GM10266 (cell line): Measurements from ENCODE around the gene CTDSPL.

Experiments
- DNase-seq: peaks from one replicate; pipeline ENCODE4 v3.0.0; 2012; ENCODE audit errors: extremely low spot score
- TF ChIP-seq, protein P1 (sequence below): IDR thresholded peaks from 2 replicates; pipeline ENCODE4 v1.5.1; 2012; ENCODE audit warnings: mild to moderate bottlenecking, low read depth; ENCODE audit not compliant: control insufficient read depth, insufficient read depth; ENCODE audit errors: missing control alignments

The CTDSPL gene

GRCh38 chr3:37905987-37906674 is 44.5 kb downstream of the CTDSPL start:
- TF ChIP-seq, protein P1, sequence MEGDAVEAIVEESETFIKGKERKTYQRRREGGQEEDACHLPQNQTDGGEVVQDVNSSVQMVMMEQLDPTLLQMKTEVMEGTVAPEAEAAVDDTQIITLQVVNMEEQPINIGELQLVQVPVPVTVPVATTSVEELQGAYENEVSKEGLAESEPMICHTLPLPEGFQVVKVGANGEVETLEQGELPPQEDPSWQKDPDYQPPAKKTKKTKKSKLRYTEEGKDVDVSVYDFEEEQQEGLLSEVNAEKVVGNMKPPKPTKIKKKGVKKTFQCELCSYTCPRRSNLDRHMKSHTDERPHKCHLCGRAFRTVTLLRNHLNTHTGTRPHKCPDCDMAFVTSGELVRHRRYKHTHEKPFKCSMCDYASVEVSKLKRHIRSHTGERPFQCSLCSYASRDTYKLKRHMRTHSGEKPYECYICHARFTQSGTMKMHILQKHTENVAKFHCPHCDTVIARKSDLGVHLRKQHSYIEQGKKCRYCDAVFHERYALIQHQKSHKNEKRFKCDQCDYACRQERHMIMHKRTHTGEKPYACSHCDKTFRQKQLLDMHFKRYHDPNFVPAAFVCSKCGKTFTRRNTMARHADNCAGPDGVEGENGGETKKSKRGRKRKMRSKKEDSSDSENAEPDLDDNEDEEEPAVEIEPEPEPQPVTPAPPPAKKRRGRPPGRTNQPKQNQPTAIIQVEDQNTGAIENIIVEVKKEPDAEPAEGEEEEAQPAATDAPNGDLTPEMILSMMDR, result no peak
- no peak for DNase-seq

DNA sequence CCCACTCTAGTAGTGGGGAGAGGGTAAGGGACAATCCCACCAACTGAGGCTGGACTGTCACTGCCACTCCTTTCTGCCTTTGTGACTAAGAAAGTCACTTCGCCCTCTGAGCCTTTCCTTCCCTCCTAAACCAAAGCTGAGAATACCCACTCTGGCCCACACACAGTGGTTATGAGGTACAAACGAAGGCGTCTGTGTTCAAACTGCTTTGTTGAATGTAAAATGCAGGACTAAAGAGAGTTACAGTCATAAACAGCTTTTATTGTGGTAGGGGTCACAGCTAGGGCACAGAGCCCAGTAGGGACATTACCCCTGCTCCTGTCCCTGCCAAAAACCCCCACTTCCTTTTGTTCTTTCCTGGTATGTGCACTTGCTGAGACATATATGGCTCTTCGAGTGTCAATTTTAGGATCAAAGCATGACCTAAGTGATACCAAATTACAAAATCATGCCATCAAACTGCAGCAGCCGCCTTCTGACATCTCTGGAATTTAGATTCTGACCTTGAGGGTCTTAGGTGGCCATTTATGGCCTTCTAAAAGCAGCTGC is 45.1 kb downstream of the CTDSPL start:
- no peak for DNase-seq
- TF ChIP-seq, protein P1, result no peak

DNA sequence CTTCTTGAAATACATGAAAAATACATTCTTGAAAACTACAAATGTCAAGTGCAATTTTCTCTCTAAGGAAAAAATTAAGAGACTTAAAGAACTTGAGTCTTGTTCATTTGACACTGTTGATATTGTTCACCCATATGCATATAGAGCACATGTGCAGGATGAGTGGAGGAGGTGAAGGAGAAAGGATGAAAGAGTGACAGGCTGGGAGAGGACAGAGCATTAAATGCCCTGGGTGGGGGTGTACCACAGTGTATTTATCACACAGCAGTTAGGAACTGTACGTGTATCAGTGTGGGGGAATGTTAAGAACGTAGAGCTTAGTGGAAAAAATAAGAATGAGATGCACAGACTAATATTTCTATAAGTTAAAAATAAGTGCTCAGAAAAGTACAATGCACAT is 45.7 kb downstream of the CTDSPL start:
- DNase-seq, result no peak
- TF ChIP-seq, protein P1, result no peak

GRCh38 chr3:37907906-37908305 is 46.2 kb downstream of the CTDSPL start:
- TF ChIP-seq, protein P1, result no peak
- peak; percentile 52 for DNase-seq

- TF ChIP-seq, protein P1, result no peak
- DNase-seq, result no peak
Measured at GRCh38 chr3:37909067-37909911, 47.6 kb downstream of the CTDSPL start.

DNA sequence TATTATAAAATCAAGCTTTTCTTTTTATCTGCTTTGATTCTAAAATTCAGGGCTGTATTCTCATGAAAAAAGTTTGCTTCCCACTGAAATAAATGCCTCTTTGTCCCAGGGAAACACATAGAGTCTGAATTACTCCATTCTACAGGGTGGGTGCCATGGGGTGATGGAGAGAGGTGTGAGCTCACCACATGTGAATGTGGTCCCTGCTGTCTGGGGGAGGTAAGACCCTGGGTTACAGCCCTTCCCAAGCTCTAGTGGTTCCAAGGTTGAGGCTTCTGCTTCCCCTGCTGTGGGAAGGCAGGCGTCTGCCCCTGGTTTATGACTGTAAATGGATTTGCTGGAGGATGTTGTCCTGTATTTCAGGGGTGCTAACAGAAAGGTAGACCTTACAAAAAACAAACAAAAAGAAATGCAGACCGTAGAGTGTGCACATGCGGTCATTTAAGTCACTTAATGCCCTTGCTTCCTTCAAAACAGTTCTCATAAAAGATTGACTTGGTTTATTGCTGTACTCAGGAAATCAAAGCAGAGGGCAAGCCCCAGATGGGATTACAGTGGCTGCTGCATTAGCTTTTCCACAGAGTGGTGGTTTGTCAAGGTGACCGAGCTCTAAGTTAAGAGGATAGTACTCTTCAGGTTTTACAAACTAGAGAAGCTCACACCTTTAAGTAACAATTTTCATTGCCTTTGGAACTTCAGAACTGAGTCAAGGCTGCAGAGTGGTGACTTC is 49.2 kb downstream of the CTDSPL start:
- TF ChIP-seq, protein P1, result no peak
- DNase-seq, result no peak
